Stomach (tissue), 4 donors: Measurements from ENCODE around the gene NBEAL2.

Experiments
- POLR2A ChIP-seq, 4 donors: fragments of 450-650 bp; IDR thresholded peaks; one replicate each; pipeline ENCODE4 v1.6.1; 2016; ENCODE audit warnings: antibody characterized with exemption in 4 of 4, control low read depth in 2 of 4, mild to moderate bottlenecking in 1 of 4, moderate library complexity in 1 of 4
- TF ChIP-seq, protein P1 (sequence below), 7 experiments: fragments of 450-650 bp in 4 of 7; fragments of 200-600 bp in 3 of 7; sonication (generic) in 3 of 7; IDR thresholded peaks; one replicate each; pipeline ENCODE4 v1.5.1; 2016 to 2019; ENCODE audit warnings: antibody characterized with exemption in 7 of 7, control low read depth in 2 of 7, mild to moderate bottlenecking in 1 of 7

DNA sequence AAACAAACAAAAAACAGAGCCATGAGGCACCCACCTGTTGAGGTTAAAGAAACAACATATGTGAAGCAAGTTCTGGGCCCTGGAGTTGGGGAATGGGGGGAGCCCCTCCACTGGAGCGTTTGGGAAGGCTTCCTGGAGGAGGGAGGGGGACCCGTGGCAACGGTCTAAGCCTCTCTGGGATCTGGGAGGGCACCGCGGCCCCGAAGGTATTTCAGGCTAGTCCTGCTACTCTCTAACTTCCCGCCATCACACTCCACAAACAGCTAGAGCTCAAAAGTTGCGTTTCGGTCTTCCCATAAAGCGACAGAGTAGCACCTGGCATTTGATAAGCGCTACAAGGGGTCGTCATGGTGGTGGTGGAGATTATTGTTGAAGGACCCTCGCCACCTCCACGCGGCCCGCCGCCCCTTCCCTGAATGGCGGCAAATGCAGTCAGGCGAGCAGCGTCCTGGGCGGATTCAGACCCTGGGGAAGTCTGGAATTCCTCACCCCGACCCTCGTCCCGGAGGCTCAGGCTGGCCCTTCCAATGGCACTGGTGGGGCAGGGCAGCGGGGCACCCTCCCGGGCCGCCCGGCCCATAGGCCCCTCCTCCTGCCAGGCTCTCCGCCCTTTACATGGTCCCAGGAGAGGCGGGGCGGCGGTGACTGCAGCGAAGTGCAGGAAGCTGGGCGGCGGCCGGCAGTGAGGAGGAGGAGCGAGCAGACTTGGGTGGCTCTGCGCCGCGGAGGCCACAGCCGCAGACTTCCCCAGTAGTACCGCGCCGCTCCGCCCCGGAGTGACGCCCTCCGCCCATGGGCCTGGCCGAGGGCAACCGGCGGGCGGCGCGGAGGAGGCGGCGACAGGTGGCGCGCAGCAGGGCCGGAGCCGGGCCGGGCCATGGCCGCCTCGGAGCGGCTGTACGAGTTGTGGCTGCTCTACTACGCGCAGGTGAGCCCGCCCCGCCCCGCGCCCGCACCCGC lies at the start of gene NBEAL2:
- TF ChIP-seq, protein P1, sequence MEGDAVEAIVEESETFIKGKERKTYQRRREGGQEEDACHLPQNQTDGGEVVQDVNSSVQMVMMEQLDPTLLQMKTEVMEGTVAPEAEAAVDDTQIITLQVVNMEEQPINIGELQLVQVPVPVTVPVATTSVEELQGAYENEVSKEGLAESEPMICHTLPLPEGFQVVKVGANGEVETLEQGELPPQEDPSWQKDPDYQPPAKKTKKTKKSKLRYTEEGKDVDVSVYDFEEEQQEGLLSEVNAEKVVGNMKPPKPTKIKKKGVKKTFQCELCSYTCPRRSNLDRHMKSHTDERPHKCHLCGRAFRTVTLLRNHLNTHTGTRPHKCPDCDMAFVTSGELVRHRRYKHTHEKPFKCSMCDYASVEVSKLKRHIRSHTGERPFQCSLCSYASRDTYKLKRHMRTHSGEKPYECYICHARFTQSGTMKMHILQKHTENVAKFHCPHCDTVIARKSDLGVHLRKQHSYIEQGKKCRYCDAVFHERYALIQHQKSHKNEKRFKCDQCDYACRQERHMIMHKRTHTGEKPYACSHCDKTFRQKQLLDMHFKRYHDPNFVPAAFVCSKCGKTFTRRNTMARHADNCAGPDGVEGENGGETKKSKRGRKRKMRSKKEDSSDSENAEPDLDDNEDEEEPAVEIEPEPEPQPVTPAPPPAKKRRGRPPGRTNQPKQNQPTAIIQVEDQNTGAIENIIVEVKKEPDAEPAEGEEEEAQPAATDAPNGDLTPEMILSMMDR (IDR thresholded peaks at IDR 0.05), result peak in 1 of 7 experiments; percentile 12
- TF ChIP-seq POLR2A (IDR thresholded peaks at IDR 0.05), result peak in 2 of 4 donors; percentile 50 to 82
